SK-N-SH (cell line): ENCODE results near the gene TAF5L. TPM values are rescaled to one million over a fixed set of nuclear protein-coding genes. Genes with fewer than 3 reads are reported as not detected.
A peak's percentile ranks its signal among the peaks of the same experiment; 100 is the strongest.

Experiments
- CTCF ChIA-PET: fragments of 300-600, 350-600 bp; formaldehyde crosslinking; extraction: SDS; loops from one replicate; lab custom pipeline; 2021; lab: Yijun Ruan, JAX
- POLR2A ChIA-PET: fragments of 350-600 bp; sonication (Branson Sonifier 250); formaldehyde crosslinking; extraction: SDS; loops from one replicate; lab custom pipeline; 2020; ENCODE audit warnings: antibody characterized with exemption, inconsistent platforms; lab: Yijun Ruan, JAX
- DNase-seq: peaks from one replicate; pipeline ENCODE4 v3.0.0; 2012
- H2AFZ ChIP-seq: fragments of 200-600 bp; sonication (generic); 2 replicates; pipeline ENCODE4 v1.8.1; 2016; ENCODE audit warnings: antibody characterized with exemption, mild to moderate bottlenecking, low read depth
- H3F3A ChIP-seq: fragments of 200-600 bp; sonication (generic); replicated peaks from 2 replicates; pipeline ENCODE3; 2016; ENCODE audit warnings: antibody characterized with exemption, mild to moderate bottlenecking; ENCODE audit not compliant: insufficient read depth
- H3K27ac ChIP-seq, 2 experiments: fragments of 200-500 bp in 1 of 2; fragments of 200-600 bp in 1 of 2; sonication (Bioruptor generic) in 1 of 2; sonication (generic), shearing (Covaris generic) in 1 of 2; 2 replicates each; pipeline versions ENCODE4 v1.5.1 to v1.6.1; 2014 to 2016; ENCODE audit warnings: low read depth in 2 of 2, inconsistent platforms in 1 of 2, low read length in 1 of 2, mild to moderate bottlenecking in 1 of 2, mixed read lengths in 1 of 2
- H3K27me3 ChIP-seq: fragments of 200-600 bp; sonication (generic), shearing (Covaris generic); 2 replicates; pipeline ENCODE4 v1.6.1; 2016; ENCODE audit warnings: mixed run types; ENCODE audit not compliant: insufficient read depth
- H3K36me3 ChIP-seq, 2 experiments: fragments of 200-500 bp in 1 of 2; fragments of 200-600 bp in 1 of 2; sonication (Bioruptor generic) in 1 of 2; sonication (generic) in 1 of 2; replicated peaks in 1 of 2; 2 replicates each; pipeline versions ENCODE3 to v1.5.1; 2014 to 2016; ENCODE audit warnings: low read length in 1 of 2, mild to moderate bottlenecking in 1 of 2; ENCODE audit not compliant: insufficient read depth in 2 of 2, control insufficient read depth in 1 of 2
- H3K4me1 ChIP-seq, 2 experiments: fragments of 200-500 bp in 1 of 2; fragments of 200-600 bp in 1 of 2; sonication (Bioruptor generic) in 1 of 2; sonication (generic), shearing (Covaris generic) in 1 of 2; 2 replicates each; pipeline versions ENCODE4 v1.5.1 to v1.6.1; 2014 to 2016; ENCODE audit warnings: low read depth in 1 of 2, low read length in 1 of 2, mixed run types in 1 of 2; ENCODE audit not compliant: insufficient read depth in 2 of 2, control insufficient read depth in 1 of 2
- H3K4me2 ChIP-seq: fragments of 200-600 bp; sonication (generic), shearing (Covaris generic); 2 replicates; pipeline ENCODE4 v1.6.1; 2017; ENCODE audit warnings: mixed run types
- H3K4me3 ChIP-seq, 2 experiments: fragments of 200-500 bp in 1 of 2; fragments of 200-600 bp in 1 of 2; sonication (Bioruptor generic) in 1 of 2; sonication (generic), shearing (Covaris generic) in 1 of 2; 2 replicates each; pipeline versions ENCODE4 v1.5.1 to v1.8.1; 2014 to 2016; ENCODE audit warnings: low read depth in 2 of 2, inconsistent platforms in 1 of 2, low read length in 1 of 2, mild to moderate bottlenecking in 1 of 2, mixed read lengths in 1 of 2, moderate library complexity in 1 of 2
- H3K79me2 ChIP-seq: fragments of 200-600 bp; sonication (generic); 2 replicates; pipeline ENCODE4 v1.8.1; 2017; ENCODE audit warnings: mild to moderate bottlenecking; ENCODE audit not compliant: insufficient read depth
- H3K9ac ChIP-seq: fragments of 200-600 bp; sonication (generic); 2 replicates; pipeline ENCODE4 v1.6.1; 2017; ENCODE audit warnings: mixed run types
- H3K9me2 ChIP-seq: fragments of 200-600 bp; sonication (generic); 2 replicates; pipeline ENCODE4 v1.6.1; 2017; ENCODE audit warnings: mixed run types
- H3K9me3 ChIP-seq: fragments of 200-600 bp; sonication (generic); 2 replicates; pipeline ENCODE4 v1.6.1; 2017; ENCODE audit warnings: mixed run types, mild to moderate bottlenecking, moderate library complexity
- H4K20me1 ChIP-seq: fragments of 200-600 bp; sonication (generic); 2 replicates; pipeline ENCODE4 v1.6.1; 2017; ENCODE audit warnings: mild to moderate bottlenecking, mixed run types; ENCODE audit not compliant: insufficient read depth
- CHD2 ChIP-seq: fragments of 150-350 bp; IDR thresholded peaks from 2 replicates; pipeline ENCODE4 v1.6.1; 2018; ENCODE audit warnings: low read length; ENCODE audit not compliant: partially characterized antibody
- CTCF ChIP-seq: fragments of 200-600 bp; sonication (generic); IDR thresholded peaks from 2 replicates; pipeline ENCODE4 v1.6.1; 2017; ENCODE audit warnings: antibody characterized with exemption, mild to moderate bottlenecking, moderate library complexity
- ELF1 ChIP-seq: IDR thresholded peaks from 2 replicates; pipeline ENCODE4 v1.4.0; 2012
- EP300 ChIP-seq, 2 experiments: IDR thresholded peaks; 2 replicates each; pipeline versions ENCODE4 v1.4.0 to v1.6.1; 2012; ENCODE audit warnings: borderline replicate concordance in 1 of 2, low read depth in 1 of 2, low read length in 1 of 2
- EZH2phosphoT487 ChIP-seq: fragments of 200-600 bp; sonication (generic); IDR thresholded peaks from 2 replicates; pipeline ENCODE4 v1.6.1; 2017; ENCODE audit warnings: low read depth, mixed run types, mild to moderate bottlenecking, antibody characterized with exemption, moderate library complexity, borderline replicate concordance
- GATA2 ChIP-seq: sonication (generic); formaldehyde crosslinking; IDR thresholded peaks from 2 replicates; pipeline ENCODE4 v1.5.0; 2020; ENCODE audit warnings: mild to moderate bottlenecking, missing genetic modification reagents
- IRF3 ChIP-seq: fragments of 150-350 bp; IDR thresholded peaks from 2 replicates; pipeline ENCODE4 v1.6.1; 2016; ENCODE audit warnings: mild to moderate bottlenecking, low read depth, low read length
- MEF2A ChIP-seq: IDR thresholded peaks from 2 replicates; pipeline ENCODE4 v1.4.0; 2012; ENCODE audit warnings: low read depth, borderline replicate concordance
- PBX3 ChIP-seq: IDR thresholded peaks from 2 replicates; pipeline ENCODE4; 2012
- POLR2AphosphoS5 ChIP-seq: IDR thresholded peaks from 2 replicates; pipeline ENCODE4 v1.6.1; 2012; ENCODE audit warnings: low read depth, low read length
- RAD21 ChIP-seq: IDR thresholded peaks from 2 replicates; pipeline ENCODE4 v1.6.1; 2012; ENCODE audit warnings: mild to moderate bottlenecking, low read length
- RCOR1 ChIP-seq: fragments of 150-350 bp; IDR thresholded peaks from 2 replicates; pipeline ENCODE4 v1.6.1; 2017; ENCODE audit warnings: antibody characterized with exemption, low read length
- RXRA ChIP-seq: IDR thresholded peaks from 2 replicates; pipeline ENCODE4 v1.4.0; 2012; ENCODE audit warnings: low read depth, mild to moderate bottlenecking, borderline replicate concordance
- SMC3 ChIP-seq: IDR thresholded peaks from 2 replicates; pipeline ENCODE4 v1.6.1; 2012; ENCODE audit warnings: low read depth, low read length, improper control_type of control experiment
- USF1 ChIP-seq: IDR thresholded peaks from 2 replicates; pipeline ENCODE4 v1.4.0; 2012; ENCODE audit warnings: low read depth, borderline replicate concordance
- WGBS: methylation state at CpG from one replicate; pipeline ENCODE4 v1.1.6; 2017; ENCODE audit warnings: low lambda C conversion rate; 5-methylcytosine and 5-hydroxymethylcytosine counted together
- polyA plus RNA-seq, 3 experiments: library from polyadenylated mRNA; depleted of rRNA; stranded (reverse); fragments of >200 nt; gene quantifications; 2 replicates each; pipeline ENCODE4 v1.2.3, GENCODE V29; 2012

Gene TAF5L
- polyA plus RNA-seq, 1 of the 3 experiments (the other 2 are of a cell fraction), result 17.1 TPM

- TF ChIP-seq SMC3 (no peak), CHD2 (no peak), MEF2A (no peak), RCOR1 (no peak), CTCF (no peak), EZH2phosphoT487 (no peak), USF1 (no peak), IRF3 (no peak), PBX3 (no peak), GATA2 (CRISPR knock-in tag) (no peak), RXRA (no peak), ELF1 (no peak), RAD21 (no peak), POLR2AphosphoS5 (no peak), EP300 (IDR thresholded peaks at IDR 0.05; ENCODE audit: borderline replicate concordance in 1 of 2, low read depth in 1 of 2, low read length in 1 of 2) (no peak)
- Histone ChIP-seq H3K9me3 (no peaks in the 10 kb centered on the region), H3F3A (peaks cover 20% of the 10 kb centered on the region), H3K27ac (peak overlapping the region in 1 of 2 experiments; percentile 74; a peak in 2 of 4 replicates), H3K9ac (no peak overlapping the region), H3K4me2 (no peak overlapping the region), H4K20me1 (0 out of 2 replicates have a peak, but pooled peaks cover 3% of the 10 kb centered on the region), H3K27me3 (no peaks in the 10 kb centered on the region), H2AFZ (no peak overlapping the region), H3K9me2 (no peaks in the 10 kb centered on the region), H3K79me2 (peaks cover 52% of the 10 kb centered on the region), H3K4me3 (no peak overlapping the region), H3K36me3 (peaks cover 24 to 68% of the 10 kb centered on the region in 2 experiments), H3K4me1 (peaks cover 0 to 2% of the 10 kb centered on the region in 2 experiments; a peak in 2 of 4 replicates)
- ChIA-PET CTCF (interaction anchor here (1.0 kb wide), 1 partner anchor 9 kb away, joined by 3 read pairs; no protein-coding TSS in a partner anchor), POLR2A (no interaction called here)
- no peak for DNase-seq
- WGBS, result 89% methylated on average over 3 of the region's 3 CpGs
These were observed 28.0 kb downstream of the TAF5L start for GRCh38 chr1:229597877-229598276.
